ENCODE measurements around the gene SAMHD1. TPM values are rescaled to one million over a fixed set of nuclear protein-coding genes. Genes with fewer than 3 reads are reported as not detected.

The SAMHD1 gene
- total and polyA plus RNA-seq, 2 of the 13 experiments (the other 11 are each of a cell fraction or from before 2014, with no cell fraction given), result 16.9 to 43.5 TPM

- TF ChIP-seq FOSL2 (CRISPR knock-in tag; IDR thresholded peaks at IDR 0.05), result 0 out of 2 replicates have a peak, but pooled peaks have one; percentile 20
- TF ChIP-seq MZF1 (CRISPR knock-in tag; IDR thresholded peaks at IDR 0.05; ENCODE audit: borderline replicate concordance), result no peak
- peak; percentile 24; the same call in 1 of the 2 replicates for TF ChIP-seq HNF4A (CRISPR knock-in tag; IDR thresholded peaks at IDR 0.05)
- TF ChIP-seq, protein P1, sequence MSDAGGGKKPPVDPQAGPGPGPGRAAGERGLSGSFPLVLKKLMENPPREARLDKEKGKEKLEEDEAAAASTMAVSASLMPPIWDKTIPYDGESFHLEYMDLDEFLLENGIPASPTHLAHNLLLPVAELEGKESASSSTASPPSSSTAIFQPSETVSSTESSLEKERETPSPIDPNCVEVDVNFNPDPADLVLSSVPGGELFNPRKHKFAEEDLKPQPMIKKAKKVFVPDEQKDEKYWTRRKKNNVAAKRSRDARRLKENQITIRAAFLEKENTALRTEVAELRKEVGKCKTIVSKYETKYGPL (CRISPR knock-in tag; IDR thresholded peaks at IDR 0.05), result no peak
- peak; percentile 59; the same call in 1 of the 2 replicates for TF ChIP-seq ZMYM3 (CRISPR knock-in tag; IDR thresholded peaks at IDR 0.05)
- TF ChIP-seq SOX5 (CRISPR knock-in tag; IDR thresholded peaks at IDR 0.05; ENCODE audit: borderline replicate concordance), result no peak
- TF ChIP-seq NR2F6 (IDR thresholded peaks at IDR 0.05), result no peak; the same call in 1 of the 2 replicates
- 0 out of 2 replicates have a peak, but pooled peaks have one; percentile 5 for TF ChIP-seq NR2F6 (CRISPR knock-in tag; IDR thresholded peaks at IDR 0.05)
- peak; percentile 64; the same call in 1 of the 2 replicates for TF ChIP-seq ZNF704 (CRISPR knock-in tag; IDR thresholded peaks at IDR 0.05; ENCODE audit: borderline replicate concordance)
- no peak for TF ChIP-seq ZNF329 (CRISPR knock-in tag; IDR thresholded peaks at IDR 0.05; ENCODE audit: low read depth)
- peak; percentile 52; the same call in 1 of the 2 replicates for TF ChIP-seq PRDM15 (CRISPR knock-in tag; IDR thresholded peaks at IDR 0.05)
- TF ChIP-seq TFE3 (CRISPR knock-in tag; IDR thresholded peaks at IDR 0.05), result 0 out of 2 replicates have a peak, but pooled peaks have one; percentile 43
- TF ChIP-seq ZNF629 (CRISPR knock-in tag; conservative IDR thresholded peaks at IDR 0.05), result 0 out of 2 replicates have a peak, but pooled peaks have one; percentile 36
- TF ChIP-seq DMAP1 (CRISPR knock-in tag; IDR thresholded peaks at IDR 0.05), result 0 out of 2 replicates have a peak, but pooled peaks have one; percentile 34
- TF ChIP-seq REXO4 (CRISPR knock-in tag; IDR thresholded peaks at IDR 0.05; ENCODE audit: borderline replicate concordance), result no peak
- peak; percentile 78; the same call in 1 of the 2 replicates for TF ChIP-seq ADNP (CRISPR knock-in tag; IDR thresholded peaks at IDR 0.05)
- TF ChIP-seq SP5 (CRISPR knock-in tag; IDR thresholded peaks at IDR 0.05; ENCODE audit: borderline replicate concordance, low read depth), result no peak
These were observed 77.9 kb downstream of the SAMHD1 start (continued) for GRCh38 chr20:36873498-36874189.
